Astrocyte of the cerebellum (primary cell): ENCODE measurements around the gene CDH4.

Source experiments
- DNase-seq: peaks from one replicate; pipeline ENCODE4 v3.0.0-alpha.2; 2011; ENCODE audit warnings: low read depth
- H3K4me3 ChIP-seq: 2 replicates; pipeline ENCODE4 v1.5.1; 2011; ENCODE audit warnings: mild to moderate bottlenecking, low read depth, low read length, moderate library complexity
- CTCF ChIP-seq: IDR thresholded peaks from 2 replicates; pipeline ENCODE4 v1.5.1; 2012; ENCODE audit warnings: low read length, low read depth, moderate library complexity, mild to moderate bottlenecking; ENCODE audit errors: missing control alignments
- in situ Hi-C: cut with HindIII; loops from 2 replicates; pipeline ENCODE4 v1.10.0; 2017; ENCODE audit warnings: low sequenced_read_pairs

Gene CDH4

GRCh38 chr20:61733891-61734732 lies 482.1 kb downstream of the CDH4 start:
- in situ Hi-C loops: no loop called here

GRCh38 chr20:61734733-61735502 lies 482.9 kb downstream of the CDH4 start:
- DNase-seq: no peak
- no peak for TF ChIP-seq CTCF
- H3K4me3 ChIP-seq: no peak overlapping the region
- in situ Hi-C loops: no loop called here

More at GRCh38 chr20:61733891-61734732, 482.1 kb downstream of the CDH4 start:
- DNase-seq: no peak
- no peak for TF ChIP-seq CTCF
- no peak overlapping the region for H3K4me3 ChIP-seq

GRCh38 chr20:61735503-61735785 lies 483.4 kb downstream of the CDH4 start:
- H3K4me3 ChIP-seq: no peak overlapping the region
- TF ChIP-seq CTCF: no peak
- no peak for DNase-seq
- in situ Hi-C loops: no loop called here

- H3K4me3 ChIP-seq: no peak overlapping the region
- no peak for DNase-seq
- in situ Hi-C loops: no loop called here
- no peak for TF ChIP-seq CTCF
Observed at GRCh38 chr20:61736001-61736635, 484.1 kb downstream of the CDH4 start.

- no peak overlapping the region for H3K4me3 ChIP-seq
- in situ Hi-C loops: no loop called here
- no peak for TF ChIP-seq CTCF
- no peak for DNase-seq
Observed at GRCh38 chr20:61736751-61737310, 484.8 kb downstream of the CDH4 start.

- DNase-seq: no peak
- no peak for TF ChIP-seq CTCF
- in situ Hi-C loops: no loop called here
- no peak overlapping the region for H3K4me3 ChIP-seq
Observed at GRCh38 chr20:61737346-61737745, 485.3 kb downstream of the CDH4 start.
